NCI-H187 treated with DMSO at 0.1 percent for 48 hours (cell line): Measurements from ENCODE around the gene ALPK3.

Experiments used
- DNase-seq: peaks from one replicate; lab custom pipeline; 2025; lab: John Stamatoyannopoulos, UW

ALPK3 gene

DNA sequence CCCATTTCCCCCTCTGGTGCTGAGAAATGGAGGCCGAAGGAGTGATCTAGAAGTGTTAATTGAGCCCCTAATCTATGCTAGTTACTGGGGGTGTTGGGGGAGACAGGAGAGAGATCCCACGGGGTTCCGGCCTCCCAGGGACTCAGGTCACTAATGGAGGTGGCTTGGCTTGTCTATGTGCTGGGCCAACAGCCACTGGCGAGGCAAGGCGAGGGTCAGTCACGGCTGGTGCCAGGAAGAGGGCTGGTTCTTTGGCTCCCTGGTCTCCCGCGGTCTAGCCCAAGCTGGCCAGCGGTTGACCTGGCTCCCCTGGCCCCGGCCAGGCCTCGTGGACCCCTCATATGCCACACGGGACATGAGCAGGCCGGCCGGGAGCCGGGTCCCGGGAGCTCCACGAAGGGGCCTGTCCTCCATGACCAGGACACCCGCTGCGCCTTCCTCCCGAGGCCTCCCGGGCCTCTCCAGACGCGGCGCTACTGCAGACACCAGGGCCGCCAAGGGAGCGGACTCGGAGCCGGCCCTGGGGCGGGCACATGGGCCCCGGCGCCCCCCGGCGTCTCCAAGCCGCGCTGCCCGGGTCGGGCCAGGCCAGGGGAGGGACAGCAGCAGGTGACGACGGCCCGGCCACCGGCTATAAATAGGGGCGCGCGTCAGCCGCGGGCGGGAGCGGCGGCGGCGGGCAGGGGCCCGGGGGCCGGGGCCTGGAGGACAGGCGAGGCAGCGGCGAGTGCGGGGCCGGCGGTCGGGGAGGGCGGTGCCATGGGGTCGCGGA is at the start of gene ALPK3:
Gene ALPK3, plus strand, starts transcription at position 663 of the 772 bp plus-strand sequence. Its CDS starts 97 bp downstream, at position 760.
- no peak for DNase-seq

GRCh38 chr15:84772031-84772430 is 45.1 kb upstream of the ALPK3 start:
- no peak for DNase-seq

GRCh38 chr15:84772467-84772866 is 44.7 kb upstream of the ALPK3 start:
- no peak for DNase-seq

DNA sequence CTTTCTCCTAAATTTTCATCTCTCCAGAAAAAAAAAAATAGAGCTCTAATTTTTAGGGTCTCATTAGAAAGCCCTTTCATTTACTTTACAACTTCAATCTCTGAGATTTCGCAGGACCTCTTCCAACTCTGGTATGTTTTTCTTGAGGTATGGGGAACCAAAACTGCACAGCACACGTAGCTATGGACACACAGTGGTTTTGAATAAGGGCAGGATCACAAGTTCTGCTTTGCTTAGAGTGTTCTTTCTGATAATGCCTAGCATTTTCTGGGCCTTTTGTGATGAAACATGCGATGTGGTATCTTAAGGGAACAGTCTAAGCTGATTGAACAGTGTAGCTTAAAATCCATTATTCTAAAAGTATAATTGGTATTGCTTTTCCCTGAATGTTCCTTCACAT is 43.4 kb upstream of the ALPK3 start:
- DNase-seq, result no peak

GRCh38 chr15:84775867-84776449 is 41.2 kb upstream of the ALPK3 start:
- no peak for DNase-seq

GRCh38 chr15:84778194-84778593 is 39.0 kb upstream of the ALPK3 start:
- no peak for DNase-seq

- no peak for DNase-seq
These were observed 36.7 kb upstream of the ALPK3 start for GRCh38 chr15:84780492-84780891.

GRCh38 chr15:84781495-84781894 is 35.7 kb upstream of the ALPK3 start:
- DNase-seq, result no peak

DNA sequence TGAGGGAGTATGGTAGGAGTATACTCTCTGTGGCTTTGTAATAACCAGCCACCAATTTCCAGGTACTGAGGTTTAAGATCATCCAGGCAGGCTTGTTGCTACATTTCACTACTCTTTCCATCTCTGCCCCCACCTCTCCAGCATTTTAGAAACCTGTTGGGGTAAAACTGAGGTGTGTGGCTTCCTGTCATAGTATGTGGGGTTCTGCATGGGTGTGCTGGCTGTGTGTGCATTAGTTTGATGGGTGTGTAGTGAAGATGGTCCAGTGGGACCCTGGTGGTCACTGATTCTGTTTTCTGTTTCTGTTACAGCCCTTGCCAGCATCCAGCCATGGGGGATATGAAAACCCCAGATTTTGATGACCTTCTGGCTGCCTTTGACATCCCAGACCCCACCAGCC is 34.8 kb upstream of the ALPK3 start:
- DNase-seq, result no peak

DNA sequence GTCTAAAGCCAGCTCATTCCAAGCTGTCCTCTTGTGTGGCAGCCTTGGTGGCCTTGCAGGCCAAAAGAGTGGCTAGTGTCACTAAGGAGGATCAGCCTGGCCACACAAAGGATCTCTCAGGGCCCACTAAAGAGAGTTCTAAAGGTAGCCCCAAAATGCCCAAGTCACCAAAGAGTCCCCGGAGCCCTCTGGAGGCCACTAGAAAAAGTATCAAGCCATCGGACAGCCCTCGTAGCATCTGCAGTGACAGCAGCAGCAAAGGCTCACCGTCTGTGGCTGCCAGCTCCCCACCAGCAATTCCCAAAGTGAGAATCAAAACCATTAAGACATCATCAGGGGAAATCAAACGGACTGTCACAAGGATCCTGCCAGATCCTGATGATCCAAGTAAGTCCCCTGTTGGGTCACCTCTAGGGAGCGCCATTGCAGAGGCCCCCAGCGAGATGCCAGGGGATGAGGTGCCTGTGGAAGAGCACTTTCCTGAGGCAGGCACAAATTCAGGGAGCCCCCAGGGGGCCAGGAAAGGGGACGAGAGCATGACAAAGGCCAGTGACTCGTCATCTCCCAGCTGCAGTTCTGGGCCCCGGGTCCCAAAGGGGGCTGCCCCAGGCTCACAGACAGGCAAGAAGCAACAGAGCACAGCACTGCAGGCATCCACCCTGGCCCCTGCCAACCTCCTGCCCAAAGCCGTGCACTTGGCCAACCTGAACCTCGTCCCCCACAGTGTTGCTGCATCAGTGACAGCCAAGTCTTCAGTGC is 33.5 kb upstream of the ALPK3 start:
- DNase-seq, result no peak

- DNase-seq, result no peak
These were observed 32.9 kb upstream of the ALPK3 start for GRCh38 chr15:84784262-84784661.

GRCh38 chr15:84785053-84785452 is 32.1 kb upstream of the ALPK3 start:
- no peak for DNase-seq

GRCh38 chr15:84788500-84788899 is 28.7 kb upstream of the ALPK3 start:
- DNase-seq, result no peak

DNA sequence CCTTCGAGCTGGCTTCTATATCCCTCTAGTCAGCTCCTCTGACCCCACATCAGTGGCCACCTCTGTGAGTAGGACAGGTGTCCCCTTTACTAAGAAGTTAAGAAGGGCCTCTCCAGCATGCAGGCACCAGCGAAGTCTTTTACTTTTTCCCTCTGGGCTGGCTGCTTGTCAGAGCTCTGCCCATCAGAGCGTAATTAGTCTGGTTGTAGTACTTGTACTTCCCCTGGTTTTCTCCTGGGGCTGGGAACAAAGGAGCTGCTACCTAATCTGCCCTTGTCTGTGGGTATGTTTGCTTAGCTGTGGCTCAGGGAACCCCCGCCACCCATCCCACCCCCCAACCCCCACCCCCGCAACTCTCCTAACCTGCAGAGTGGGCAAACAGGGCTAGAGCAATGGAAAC is 27.4 kb upstream of the ALPK3 start:
- no peak for DNase-seq

DNA sequence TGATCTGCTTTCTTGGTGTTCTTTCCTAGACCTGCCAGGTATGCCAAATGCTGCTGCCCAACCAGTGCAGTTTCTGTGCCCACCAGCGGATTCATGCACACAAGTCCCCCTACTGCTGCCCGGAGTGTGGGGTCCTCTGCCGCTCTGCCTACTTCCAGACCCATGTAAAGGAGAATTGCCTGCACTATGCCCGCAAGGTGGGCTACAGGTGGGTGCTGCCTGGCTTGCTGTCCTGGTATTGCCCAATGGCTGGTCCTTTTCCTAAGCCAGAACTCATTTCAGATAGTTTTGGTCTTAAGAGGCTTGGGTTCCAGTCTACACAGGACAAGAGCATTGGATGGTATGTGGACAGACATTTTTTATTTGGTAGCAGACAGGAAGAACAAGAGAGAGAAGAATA is 26.5 kb upstream of the ALPK3 start:
- no peak for DNase-seq

- no peak for DNase-seq
These were observed 25.4 kb upstream of the ALPK3 start for GRCh38 chr15:84791763-84792162.

DNA sequence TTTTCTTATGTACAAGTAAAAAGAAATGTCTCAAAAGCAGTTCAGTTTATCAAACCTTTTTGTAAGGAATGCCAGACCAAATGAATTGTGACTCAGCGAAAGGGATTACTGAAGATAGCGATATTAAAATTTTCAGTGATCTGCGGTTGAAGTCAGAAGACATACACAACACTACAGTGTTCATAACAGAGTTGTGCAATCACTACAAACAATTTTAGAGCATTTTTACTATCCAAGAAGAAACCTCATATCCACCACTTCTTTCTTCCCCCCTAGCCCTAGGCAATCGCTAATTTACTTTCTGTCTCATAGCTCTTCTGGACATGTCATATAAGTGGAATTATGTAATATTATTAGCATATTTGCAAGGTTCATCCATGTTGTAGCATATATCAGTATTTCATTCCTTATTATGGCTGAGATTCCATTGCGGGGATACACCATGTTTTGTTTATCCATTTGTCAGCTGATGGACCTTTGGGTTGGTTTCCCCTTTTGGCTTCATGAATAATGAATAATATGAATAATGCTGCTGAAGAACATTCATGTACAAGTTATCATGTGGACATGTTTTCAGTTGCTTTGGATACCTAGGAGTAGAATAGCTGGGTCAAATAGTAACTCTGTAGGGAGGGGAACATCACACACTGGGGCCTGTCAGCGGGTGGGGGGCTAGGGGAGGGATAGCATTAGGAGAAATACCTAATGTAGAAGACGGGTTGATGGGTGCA is 23.6 kb upstream of the ALPK3 start:
- no peak for DNase-seq

GRCh38 chr15:84794162-84794547 is 23.0 kb upstream of the ALPK3 start:
- DNase-seq, result no peak

- no peak for DNase-seq
These were observed 22.0 kb upstream of the ALPK3 start for GRCh38 chr15:84795186-84795585.

- DNase-seq, result no peak
These were observed 19.9 kb upstream of the ALPK3 start for GRCh38 chr15:84797212-84797611.

GRCh38 chr15:84797801-84798200 is 19.4 kb upstream of the ALPK3 start:
- DNase-seq, result no peak

GRCh38 chr15:84798436-84798946 is 18.7 kb upstream of the ALPK3 start:
- no peak for DNase-seq
